SK-N-SH treated with all-trans-retinoic acid at 6 μM for 48 hours (cell line): Measurements from ENCODE around the gene OPA3.

ENCODE experiments used
- ARNTL ChIP-seq: fragments of 450-650 bp; formaldehyde crosslinking; IDR thresholded peaks from 2 replicates; pipeline ENCODE4 v1.5.0; 2020; ENCODE audit warnings: low read depth, mild to moderate bottlenecking, moderate library complexity, borderline replicate concordance
- BACH2 ChIP-seq: fragments of 250-450 bp; sonication (Bioruptor Pico); IDR thresholded peaks from 2 replicates; pipeline ENCODE4 v1.9.0; 2021; ENCODE audit warnings: mild to moderate bottlenecking, borderline replicate concordance
- CSDC2 ChIP-seq: fragments of 250-450 bp; sonication (Bioruptor Pico); IDR thresholded peaks from 2 replicates; pipeline ENCODE4 v1.5.0; 2020; ENCODE audit warnings: mild to moderate bottlenecking, moderate library complexity
- ISL1 ChIP-seq: fragments of 250-450 bp; sonication (Bioruptor Pico); IDR thresholded peaks from 2 replicates; pipeline ENCODE4 v2.1.2; 2022; ENCODE audit warnings: mild to moderate bottlenecking, moderate library complexity
- PATZ1 ChIP-seq: fragments of 250-450 bp; sonication (Bioruptor Pico); IDR thresholded peaks from 2 replicates; pipeline ENCODE4 v1.8.0; 2020; ENCODE audit warnings: mild to moderate bottlenecking, moderate library complexity, borderline replicate concordance
- RARB ChIP-seq: fragments of 250-450 bp; sonication (Bioruptor Pico); IDR thresholded peaks from 2 replicates; pipeline ENCODE4 v1.8.0; 2021; ENCODE audit warnings: mild to moderate bottlenecking, moderate library complexity
- SNAI2 ChIP-seq: fragments of 250-450 bp; sonication (Bioruptor Pico); IDR thresholded peaks from 2 replicates; pipeline ENCODE4 v1.5.0; 2020; ENCODE audit warnings: mild to moderate bottlenecking, moderate library complexity
- TOX ChIP-seq: fragments of 250-450 bp; sonication (Bioruptor Pico); IDR thresholded peaks from 2 replicates; pipeline ENCODE4 v1.8.0; 2021; ENCODE audit warnings: mild to moderate bottlenecking, moderate library complexity, borderline replicate concordance
- ZC3H10 ChIP-seq: fragments of 250-450 bp; sonication (Bioruptor Pico); IDR thresholded peaks from 2 replicates; pipeline ENCODE4 v1.5.1; 2021; ENCODE audit warnings: mild to moderate bottlenecking, moderate library complexity
- ZFP3 ChIP-seq: fragments of 250-450 bp; sonication (Bioruptor Pico); IDR thresholded peaks from 2 replicates; pipeline ENCODE4 v1.5.0; 2020; ENCODE audit warnings: mild to moderate bottlenecking, moderate library complexity
- ZFP30 ChIP-seq: fragments of 450-650 bp; formaldehyde crosslinking; IDR thresholded peaks from 2 replicates; pipeline ENCODE4 v1.5.0; 2022; ENCODE audit warnings: mild to moderate bottlenecking, moderate library complexity
- ZNF565 ChIP-seq: fragments of 450-650 bp; formaldehyde crosslinking; conservative IDR thresholded peaks from 2 replicates; pipeline ENCODE4 v1.5.0; 2020; ENCODE audit warnings: low read depth, mild to moderate bottlenecking, moderate library complexity
- TF ChIP-seq, protein P1 (sequence below): fragments of 250-450 bp; sonication (Bioruptor Pico); IDR thresholded peaks from 2 replicates; pipeline ENCODE4 v1.5.0; 2020; ENCODE audit warnings: mild to moderate bottlenecking, moderate library complexity

- TF ChIP-seq ZNF565 (CRISPR knock-in tag) = no peak
- no peak for TF ChIP-seq TOX
- TF ChIP-seq, protein P1, sequence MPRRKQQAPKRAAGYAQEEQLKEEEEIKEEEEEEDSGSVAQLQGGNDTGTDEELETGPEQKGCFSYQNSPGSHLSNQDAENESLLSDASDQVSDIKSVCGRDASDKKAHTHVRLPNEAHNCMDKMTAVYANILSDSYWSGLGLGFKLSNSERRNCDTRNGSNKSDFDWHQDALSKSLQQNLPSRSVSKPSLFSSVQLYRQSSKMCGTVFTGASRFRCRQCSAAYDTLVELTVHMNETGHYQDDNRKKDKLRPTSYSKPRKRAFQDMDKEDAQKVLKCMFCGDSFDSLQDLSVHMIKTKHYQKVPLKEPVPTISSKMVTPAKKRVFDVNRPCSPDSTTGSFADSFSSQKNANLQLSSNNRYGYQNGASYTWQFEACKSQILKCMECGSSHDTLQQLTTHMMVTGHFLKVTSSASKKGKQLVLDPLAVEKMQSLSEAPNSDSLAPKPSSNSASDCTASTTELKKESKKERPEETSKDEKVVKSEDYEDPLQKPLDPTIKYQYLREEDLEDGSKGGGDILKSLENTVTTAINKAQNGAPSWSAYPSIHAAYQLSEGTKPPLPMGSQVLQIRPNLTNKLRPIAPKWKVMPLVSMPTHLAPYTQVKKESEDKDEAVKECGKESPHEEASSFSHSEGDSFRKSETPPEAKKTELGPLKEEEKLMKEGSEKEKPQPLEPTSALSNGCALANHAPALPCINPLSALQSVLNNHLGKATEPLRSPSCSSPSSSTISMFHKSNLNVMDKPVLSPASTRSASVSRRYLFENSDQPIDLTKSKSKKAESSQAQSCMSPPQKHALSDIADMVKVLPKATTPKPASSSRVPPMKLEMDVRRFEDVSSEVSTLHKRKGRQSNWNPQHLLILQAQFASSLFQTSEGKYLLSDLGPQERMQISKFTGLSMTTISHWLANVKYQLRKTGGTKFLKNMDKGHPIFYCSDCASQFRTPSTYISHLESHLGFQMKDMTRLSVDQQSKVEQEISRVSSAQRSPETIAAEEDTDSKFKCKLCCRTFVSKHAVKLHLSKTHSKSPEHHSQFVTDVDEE = no peak
- no peak for TF ChIP-seq ZC3H10
- TF ChIP-seq ISL1 (CRISPR knock-in tag) = no peak
- no peak for TF ChIP-seq ARNTL (CRISPR knock-in tag)
- TF ChIP-seq PATZ1 (CRISPR knock-in tag) = no peak
- no peak for TF ChIP-seq RARB
- no peak for TF ChIP-seq ZFP3
- no peak for TF ChIP-seq CSDC2 (CRISPR knock-in tag)
- no peak for TF ChIP-seq ZFP30 (CRISPR knock-in tag)
- no peak for TF ChIP-seq SNAI2 (CRISPR knock-in tag)
- TF ChIP-seq BACH2 (CRISPR knock-in tag) = no peak
Observed at GRCh38 chr19:45547965-45548609, 36.5 kb downstream of the OPA3 start.
